HepG2 (cell line): ENCODE results near the gene ELANE. TPM values are rescaled to one million over a fixed set of nuclear protein-coding genes. Genes with fewer than 3 reads are reported as not detected.

Experiments
- BORCS8-MEF2B ChIP-seq: sonication (generic); formaldehyde crosslinking; IDR thresholded peaks from 2 replicates; pipeline ENCODE4 v1.8.0; 2022; ENCODE audit warnings: mild to moderate bottlenecking, missing genetic modification reagents
- CENPT ChIP-seq: sonication (generic); formaldehyde crosslinking; IDR thresholded peaks from 2 replicates; pipeline ENCODE4 v1.8.0; 2022; ENCODE audit warnings: low read depth, mild to moderate bottlenecking, moderate library complexity, missing genetic modification reagents
- GATAD1 ChIP-seq: IDR thresholded peaks from 2 replicates; pipeline ENCODE4 v1.6.1; 2016; ENCODE audit warnings: missing genetic modification reagents, missing compliant biosample characterization
- JUND ChIP-seq: sonication (generic); formaldehyde crosslinking; IDR thresholded peaks from 2 replicates; pipeline ENCODE4 v1.8.0; 2022; ENCODE audit warnings: mild to moderate bottlenecking, missing genetic modification reagents
- KAT2B ChIP-seq: fragments of 150-350 bp; IDR thresholded peaks from 2 replicates; pipeline ENCODE4 v1.6.1; 2014; ENCODE audit warnings: low read depth, low read length, borderline replicate concordance
- SMAD9 ChIP-seq: sonication (generic); formaldehyde crosslinking; IDR thresholded peaks from 2 replicates; pipeline ENCODE4 v1.5.1; 2020; ENCODE audit warnings: mild to moderate bottlenecking, missing genetic modification reagents
- ZFP36L1 ChIP-seq: sonication (generic); formaldehyde crosslinking; IDR thresholded peaks from 2 replicates; pipeline ENCODE4 v1.8.0; 2022; ENCODE audit warnings: mild to moderate bottlenecking, missing genetic modification reagents, moderate library complexity
- ZMYM4 ChIP-seq: sonication (generic); formaldehyde crosslinking; IDR thresholded peaks from 2 replicates; pipeline ENCODE4 v1.8.1; 2023; ENCODE audit warnings: mild to moderate bottlenecking, missing genetic modification reagents
- ZNF557 ChIP-seq: sonication (generic); formaldehyde crosslinking; IDR thresholded peaks from 2 replicates; pipeline ENCODE4 v1.4.0; 2020; ENCODE audit warnings: missing genetic modification reagents
- ZNF761 ChIP-seq: sonication (generic); formaldehyde crosslinking; conservative IDR thresholded peaks from 2 replicates; pipeline ENCODE4 v1.4.0; 2020; ENCODE audit warnings: mild to moderate bottlenecking, missing genetic modification reagents
- polyA plus RNA-seq, 8 experiments: library from polyadenylated mRNA; depleted of rRNA in 3 of 8; stranded (reverse) in 7 of 8; unstranded in 1 of 8; fragments of >200 nt; fragmentation: Illumina TruSeq in 4 of 8; extraction: Trizol in 4 of 8; gene quantifications; 2 replicates each; pipeline versions ENCODE4 v1.2.1 to v1.2.3, GENCODE V29; 2011 to 2016; ENCODE audit warnings: low read depth in 4 of 8, missing spikeins in 1 of 8, mixed read lengths in 1 of 8; ENCODE audit not compliant: insufficient read depth in 1 of 8
- total RNA-seq, 5 experiments: library from RNA; depleted of rRNA; stranded (reverse); fragments of >200 nt; fragmentation: Illumina TruSeq; extraction: Trizol; gene quantifications; 2 replicates each; pipeline ENCODE4 v1.2.3, GENCODE V29; 2016; ENCODE audit warnings: low read depth in 1 of 5
- TF ChIP-seq, protein P1 (sequence below): sonication (generic); formaldehyde crosslinking; IDR thresholded peaks from 2 replicates; pipeline ENCODE4 v1.4.0; 2020; ENCODE audit warnings: missing genetic modification reagents

The ELANE gene
- total and polyA plus RNA-seq, 2 of the 13 experiments (the other 11 are each of a cell fraction or from before 2014, with no cell fraction given) = not detected

DNA sequence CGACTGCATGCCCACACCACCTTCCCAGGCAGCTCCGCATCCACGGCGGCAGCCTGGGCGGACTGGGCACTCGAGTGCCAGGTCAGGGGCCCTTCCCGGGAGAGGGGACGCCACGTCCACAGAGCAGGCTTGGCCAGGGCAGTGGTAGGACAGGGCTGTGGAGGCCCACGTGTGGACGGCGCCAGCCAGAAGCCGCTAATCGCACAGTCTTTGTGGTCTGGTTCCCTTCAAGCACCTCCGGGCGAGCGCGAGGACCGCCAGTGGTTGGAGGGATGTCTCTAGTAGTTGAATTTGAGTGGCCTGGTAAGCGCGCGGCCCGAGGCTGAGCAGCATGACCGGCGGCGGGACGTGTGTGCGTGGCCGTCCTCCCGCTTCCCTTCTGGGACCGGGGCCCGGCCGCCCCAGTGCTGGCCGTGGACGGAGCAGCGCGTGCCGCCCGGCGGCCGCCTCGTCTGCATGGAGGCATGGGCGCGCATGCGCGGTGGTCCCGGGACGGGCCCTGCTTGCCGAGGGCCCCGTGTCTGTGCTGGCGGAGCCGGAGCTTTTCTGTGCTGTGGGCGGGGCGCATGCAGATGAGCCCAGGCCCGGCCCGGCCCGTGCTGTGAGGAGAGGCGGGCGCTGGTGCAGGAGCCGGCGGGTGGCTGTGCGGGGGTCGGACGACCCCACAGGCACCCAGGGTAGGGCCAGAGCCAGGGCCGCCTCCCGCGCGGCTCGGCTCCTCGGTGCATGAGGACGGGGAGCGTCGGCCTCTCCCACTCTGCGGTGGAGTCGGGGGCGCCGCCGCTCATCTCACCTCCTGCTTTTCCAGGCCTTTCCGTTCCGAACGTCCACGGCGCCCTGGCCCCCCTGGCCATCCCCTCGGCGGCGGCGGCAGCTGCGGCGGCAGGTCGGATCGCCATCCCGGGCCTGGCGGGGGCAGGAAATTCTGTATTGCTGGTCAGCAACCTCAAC is 46.2 kb upstream of the ELANE start (continued):
- TF ChIP-seq ZNF557 = no peak
- no peak for TF ChIP-seq CENPT (CRISPR knock-in tag)
- no peak for TF ChIP-seq ZNF761 (CRISPR knock-in tag)
- TF ChIP-seq, protein P1, sequence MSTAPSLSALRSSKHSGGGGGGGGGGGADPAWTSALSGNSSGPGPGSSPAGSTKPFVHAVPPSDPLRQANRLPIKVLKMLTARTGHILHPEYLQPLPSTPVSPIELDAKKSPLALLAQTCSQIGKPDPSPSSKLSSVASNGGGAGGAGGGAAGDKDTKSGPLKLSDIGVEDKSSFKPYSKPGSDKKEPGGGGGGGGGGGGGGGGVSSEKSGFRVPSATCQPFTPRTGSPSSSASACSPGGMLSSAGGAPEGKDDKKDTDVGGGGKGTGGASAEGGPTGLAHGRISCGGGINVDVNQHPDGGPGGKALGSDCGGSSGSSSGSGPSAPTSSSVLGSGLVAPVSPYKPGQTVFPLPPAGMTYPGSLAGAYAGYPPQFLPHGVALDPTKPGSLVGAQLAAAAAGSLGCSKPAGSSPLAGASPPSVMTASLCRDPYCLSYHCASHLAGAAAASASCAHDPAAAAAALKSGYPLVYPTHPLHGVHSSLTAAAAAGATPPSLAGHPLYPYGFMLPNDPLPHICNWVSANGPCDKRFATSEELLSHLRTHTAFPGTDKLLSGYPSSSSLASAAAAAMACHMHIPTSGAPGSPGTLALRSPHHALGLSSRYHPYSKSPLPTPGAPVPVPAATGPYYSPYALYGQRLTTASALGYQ = no peak
- TF ChIP-seq BORCS8-MEF2B (CRISPR knock-in tag) = no peak
- TF ChIP-seq ZFP36L1 (CRISPR knock-in tag) = no peak
- no peak for TF ChIP-seq ZMYM4 (CRISPR knock-in tag)
- no peak for TF ChIP-seq SMAD9 (CRISPR knock-in tag)
- TF ChIP-seq JUND = no peak
- no peak for TF ChIP-seq GATAD1 (CRISPR knock-in tag)
- no peak for TF ChIP-seq KAT2B
